Measurements from ENCODE around the gene FAM117B. TPM values are rescaled to one million over a fixed set of nuclear protein-coding genes. Genes with fewer than 3 reads are reported as not detected.

The FAM117B gene
- total and polyA plus RNA-seq, 8 donors, result 2.5 to 12.4 (median 5.4) TPM

DNA sequence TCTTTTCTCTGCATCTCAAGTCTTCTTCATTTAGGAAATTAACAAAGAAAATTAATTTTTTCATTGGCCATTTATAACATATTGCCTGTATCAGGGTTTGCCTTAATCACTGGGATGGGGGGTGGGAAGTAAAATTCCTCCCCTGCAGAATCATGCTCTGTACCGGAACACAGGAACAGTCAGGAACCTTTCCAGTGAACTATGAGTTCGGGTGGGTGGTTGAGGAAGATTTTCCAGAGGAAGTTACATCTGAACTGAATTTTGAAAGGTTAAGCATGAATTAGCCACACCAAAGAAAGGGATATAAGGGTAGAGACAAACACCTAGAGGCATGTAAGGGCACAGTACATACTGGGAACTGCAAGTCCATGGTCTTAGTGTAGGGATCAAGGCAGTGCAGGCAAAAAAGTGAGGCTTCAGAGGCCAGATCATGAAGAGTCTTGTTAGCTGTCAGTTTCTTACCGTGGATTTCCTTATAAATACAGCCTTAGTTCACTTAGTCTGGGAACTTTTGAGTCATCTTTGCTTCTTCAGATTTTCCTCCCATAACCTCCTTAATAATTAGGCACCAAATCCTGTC lies 55.6 kb downstream of the FAM117B start:
- H3K36me3 ChIP-seq, result no peaks in the 10 kb centered on the region
- no peak for FAIRE-seq
- 91 to 92% methylated on average over 3 of the region's 3 CpGs for WGBS, 2 donors
- intact Hi-C loops (cut with DNase I), result no loop called here
- H3K4me3 ChIP-seq, result no peak overlapping the region
- H3K9me3 ChIP-seq, result no peaks in the 10 kb centered on the region
- DNase-seq, result no peak
- no peaks in the 10 kb centered on the region for H3K27me3 ChIP-seq
- peaks cover 9 to 11% (median 11%) of the 10 kb centered on the region in 3 donors for H3K4me1 ChIP-seq
- ATAC-seq, result no peak
- H3K27ac ChIP-seq, result no peak overlapping the region
- TF ChIP-seq, protein P1, sequence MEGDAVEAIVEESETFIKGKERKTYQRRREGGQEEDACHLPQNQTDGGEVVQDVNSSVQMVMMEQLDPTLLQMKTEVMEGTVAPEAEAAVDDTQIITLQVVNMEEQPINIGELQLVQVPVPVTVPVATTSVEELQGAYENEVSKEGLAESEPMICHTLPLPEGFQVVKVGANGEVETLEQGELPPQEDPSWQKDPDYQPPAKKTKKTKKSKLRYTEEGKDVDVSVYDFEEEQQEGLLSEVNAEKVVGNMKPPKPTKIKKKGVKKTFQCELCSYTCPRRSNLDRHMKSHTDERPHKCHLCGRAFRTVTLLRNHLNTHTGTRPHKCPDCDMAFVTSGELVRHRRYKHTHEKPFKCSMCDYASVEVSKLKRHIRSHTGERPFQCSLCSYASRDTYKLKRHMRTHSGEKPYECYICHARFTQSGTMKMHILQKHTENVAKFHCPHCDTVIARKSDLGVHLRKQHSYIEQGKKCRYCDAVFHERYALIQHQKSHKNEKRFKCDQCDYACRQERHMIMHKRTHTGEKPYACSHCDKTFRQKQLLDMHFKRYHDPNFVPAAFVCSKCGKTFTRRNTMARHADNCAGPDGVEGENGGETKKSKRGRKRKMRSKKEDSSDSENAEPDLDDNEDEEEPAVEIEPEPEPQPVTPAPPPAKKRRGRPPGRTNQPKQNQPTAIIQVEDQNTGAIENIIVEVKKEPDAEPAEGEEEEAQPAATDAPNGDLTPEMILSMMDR (IDR thresholded peaks at IDR 0.05), result no peak

DNA sequence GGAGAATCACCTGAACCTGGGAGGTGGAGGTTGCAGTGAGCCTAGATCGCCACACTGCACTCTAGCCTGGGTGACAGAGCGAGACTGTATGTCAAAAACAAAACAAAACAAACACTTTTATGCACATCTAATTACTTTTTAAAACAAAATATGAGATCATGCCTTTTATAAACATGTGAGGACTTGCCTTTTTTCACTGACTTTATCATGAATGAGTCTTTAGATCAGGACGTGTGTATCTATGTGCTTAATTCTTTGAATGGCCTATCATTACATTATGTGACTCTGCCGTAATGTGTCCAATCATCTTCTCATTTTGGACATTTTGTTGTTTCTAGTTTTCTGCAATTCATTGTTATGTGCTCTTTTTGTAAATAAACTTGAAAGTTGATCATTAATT lies 58.7 kb downstream of the FAM117B start:
- no peak for DNase-seq
- TF ChIP-seq, protein P1 (IDR thresholded peaks at IDR 0.05), result no peak
- no peaks in the 10 kb centered on the region for H3K9me3 ChIP-seq
- WGBS, 2 donors, result 92% methylated on average over 4 of the region's 4 CpGs
- H3K4me1 ChIP-seq, result peaks cover 0 to 1% (median 0%) of the 10 kb centered on the region in 3 donors
- no peak for FAIRE-seq
- H3K4me3 ChIP-seq, result no peak overlapping the region
- peaks cover 0 to 6% (median 0%) of the 10 kb centered on the region in 3 donors for H3K36me3 ChIP-seq
- intact Hi-C loops (cut with DNase I), result no loop called here
- H3K27me3 ChIP-seq, result no peaks in the 10 kb centered on the region
- ATAC-seq, result no peak
- H3K27ac ChIP-seq, result no peak overlapping the region

DNA sequence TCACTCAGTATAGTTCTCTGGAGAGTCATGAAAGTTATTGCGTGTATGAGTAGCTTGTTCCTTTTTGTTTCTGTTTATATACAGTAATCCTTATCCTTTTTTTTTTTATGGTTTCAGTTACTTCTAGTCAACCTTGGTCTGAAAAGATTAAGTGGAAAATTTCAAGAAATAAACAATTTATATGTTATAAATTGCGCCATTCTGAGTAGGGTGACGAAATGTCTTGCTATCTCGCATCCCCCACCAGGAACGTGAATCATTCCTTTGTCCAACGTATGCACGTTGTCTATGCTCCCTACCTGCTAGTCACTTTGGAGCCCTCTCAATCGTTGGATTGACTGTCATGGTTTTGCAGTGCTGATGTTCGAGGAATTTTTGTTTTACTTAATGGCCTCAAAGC lies 60.4 kb downstream of the FAM117B start:
- TF ChIP-seq, protein P1 (IDR thresholded peaks at IDR 0.05), result no peak
- Histone ChIP-seq H3K4me3 (no peak overlapping the region), H3K27ac (no peak overlapping the region), H3K9me3 (no peaks in the 10 kb centered on the region), H3K27me3 (no peaks in the 10 kb centered on the region), H3K36me3 (peaks cover 0 to 6% (median 0%) of the 10 kb centered on the region in 3 donors), H3K4me1 (no peaks in the 10 kb centered on the region)
- FAIRE-seq, result no peak
- DNase-seq, result no peak
- intact Hi-C loops (cut with DNase I), result no loop called here
- WGBS, 2 donors, result 91 to 92% methylated on average over 9 of the region's 9 CpGs
- no peak for ATAC-seq

DNA sequence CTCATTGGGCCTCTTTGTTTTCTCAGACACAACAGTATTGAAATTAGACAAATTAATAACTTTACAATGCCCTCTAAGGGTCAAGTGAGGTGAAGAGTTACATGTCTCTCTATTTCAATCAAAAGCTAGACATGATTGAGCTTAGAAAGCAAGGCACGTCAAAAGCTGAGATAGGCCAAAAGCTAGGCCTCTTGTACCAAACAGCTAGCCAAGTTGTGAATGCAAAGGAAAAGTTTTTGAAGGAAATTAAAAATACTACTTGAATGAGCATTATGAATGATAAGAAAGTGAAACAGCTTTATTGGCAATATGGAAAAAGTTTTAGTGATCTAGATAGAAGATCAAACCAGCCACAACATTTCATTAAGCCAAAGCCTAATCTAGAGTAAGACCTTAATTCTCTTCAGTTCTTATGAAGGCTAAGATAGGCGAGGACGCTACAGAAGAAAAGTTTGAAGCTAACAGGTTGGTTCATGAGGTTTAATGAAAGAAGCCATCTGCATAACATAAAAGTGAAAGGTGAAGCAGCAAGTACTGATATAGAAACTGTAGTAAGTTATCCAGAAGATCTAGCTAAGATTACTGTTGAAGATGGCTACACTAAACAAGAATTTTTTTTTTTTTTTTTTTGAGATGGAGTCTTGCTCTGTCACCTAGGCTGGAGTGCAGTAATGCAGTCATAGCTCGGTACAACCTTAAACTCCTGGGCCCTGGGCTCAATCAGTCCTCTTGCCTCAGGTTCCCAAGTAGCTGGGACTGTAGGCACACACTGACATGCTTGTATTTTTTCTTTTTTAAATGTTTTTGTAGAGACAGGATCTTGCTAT lies 65.5 kb downstream of the FAM117B start:
- Histone ChIP-seq H3K4me3 (no peak overlapping the region), H3K9me3 (no peaks in the 10 kb centered on the region), H3K27ac (no peak overlapping the region), H3K4me1 (peaks cover 0 to 5% (median 0%) of the 10 kb centered on the region in 3 donors), H3K36me3 (peaks cover 0 to 6% (median 0%) of the 10 kb centered on the region in 3 donors), H3K27me3 (no peaks in the 10 kb centered on the region)
- FAIRE-seq (no peak), DNase-seq (no peak), ATAC-seq (no peak)
- WGBS, 2 donors, result 87 to 88% methylated on average over 4 of the region's 4 CpGs
- intact Hi-C loops (cut with DNase I), result no loop called here
- TF ChIP-seq, protein P1 (IDR thresholded peaks at IDR 0.05), result no peak

DNA sequence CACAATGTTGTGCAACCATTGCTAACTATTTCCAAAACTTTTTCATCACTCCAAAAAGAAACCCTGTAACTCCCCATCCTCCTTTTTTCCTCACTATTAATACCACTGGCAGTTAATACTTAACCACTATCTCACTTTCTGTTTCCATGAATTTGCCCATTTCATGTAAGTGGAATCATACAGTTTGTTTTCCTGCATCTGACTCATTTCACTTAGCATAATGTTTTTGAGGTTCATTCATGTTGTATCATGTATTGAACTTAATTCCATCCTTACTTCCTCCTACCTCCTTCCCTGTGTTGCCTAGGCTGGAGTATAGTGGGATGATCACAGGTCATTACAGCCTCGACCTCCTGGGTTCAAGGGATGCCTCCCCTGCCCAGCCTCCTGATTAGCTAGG lies 68.3 kb downstream of the FAM117B start:
- TF ChIP-seq, protein P1 (IDR thresholded peaks at IDR 0.05), result no peak
- Histone ChIP-seq H3K4me1 (peaks cover 0 to 5% (median 0%) of the 10 kb centered on the region in 3 donors), H3K27ac (peak overlapping the region in 1 of 4 donors; percentile 55), H3K4me3 (no peak overlapping the region), H3K27me3 (no peaks in the 10 kb centered on the region), H3K36me3 (no peaks in the 10 kb centered on the region), H3K9me3 (no peaks in the 10 kb centered on the region)
- intact Hi-C loops (cut with DNase I), result no loop called here
- no peak for FAIRE-seq
- no peak for DNase-seq
- WGBS, 2 donors, result 60 to 83% methylated on average over 1 of the region's 1 CpG
- peak in 2 of 4 donors; percentile 22 to 79 for ATAC-seq
